ENCODE measurements around the gene OSBPL10.

OSBPL10 gene

GRCh38 chr3:31955581-31955980 lies 25.5 kb downstream of the OSBPL10 start:
- DNase-seq = no peak

- DNase-seq = no peak
These were observed 27.4 kb downstream of the OSBPL10 start for GRCh38 chr3:31953636-31954035.

DNA sequence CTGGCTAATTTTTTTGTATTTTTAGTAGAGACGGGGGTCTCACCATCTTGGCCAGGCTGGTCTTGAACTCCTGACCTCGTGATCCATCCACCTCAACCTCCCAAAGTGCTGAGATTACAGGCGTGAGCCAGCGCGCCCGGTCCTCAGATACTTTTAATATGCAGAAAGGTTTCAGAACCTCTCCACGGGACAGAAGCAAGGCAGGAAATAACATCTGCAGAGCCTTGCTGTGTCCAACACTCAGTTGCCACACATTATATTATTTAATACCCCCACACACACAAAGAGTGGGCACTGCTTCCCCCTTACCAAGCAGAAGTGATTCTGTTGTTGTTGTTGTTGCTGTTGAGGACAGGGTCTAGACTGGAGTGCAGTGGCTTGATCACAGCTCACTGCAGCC lies 28.0 kb downstream of the OSBPL10 start:
- no peak for DNase-seq

- DNase-seq = no peak
These were observed 28.9 kb downstream of the OSBPL10 start for GRCh38 chr3:31952205-31952604.

- DNase-seq = no peak
These were observed 32.8 kb downstream of the OSBPL10 start for GRCh38 chr3:31948280-31948679.

- no peak for DNase-seq
These were observed 33.4 kb downstream of the OSBPL10 start for GRCh38 chr3:31947671-31948091.

DNA sequence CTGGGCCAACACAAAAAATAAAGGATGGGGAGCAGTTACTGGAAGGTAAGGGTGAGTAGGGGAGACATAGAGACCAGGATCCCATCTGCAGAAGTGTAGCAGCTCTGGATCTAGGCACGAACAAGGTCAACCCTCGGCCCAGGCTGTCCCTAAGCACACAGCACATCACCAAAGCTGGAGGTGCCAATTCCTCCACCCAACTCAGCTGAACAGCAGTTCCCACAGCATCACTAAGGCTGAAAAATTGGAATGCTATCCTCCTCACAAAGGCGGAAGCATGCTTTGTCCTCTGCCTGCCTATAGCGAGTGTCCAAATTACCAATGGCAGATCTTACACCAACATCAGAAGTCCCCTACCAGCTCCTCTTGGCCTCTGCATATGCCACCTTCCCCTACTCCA lies 33.9 kb downstream of the OSBPL10 start:
- no peak for DNase-seq

DNA sequence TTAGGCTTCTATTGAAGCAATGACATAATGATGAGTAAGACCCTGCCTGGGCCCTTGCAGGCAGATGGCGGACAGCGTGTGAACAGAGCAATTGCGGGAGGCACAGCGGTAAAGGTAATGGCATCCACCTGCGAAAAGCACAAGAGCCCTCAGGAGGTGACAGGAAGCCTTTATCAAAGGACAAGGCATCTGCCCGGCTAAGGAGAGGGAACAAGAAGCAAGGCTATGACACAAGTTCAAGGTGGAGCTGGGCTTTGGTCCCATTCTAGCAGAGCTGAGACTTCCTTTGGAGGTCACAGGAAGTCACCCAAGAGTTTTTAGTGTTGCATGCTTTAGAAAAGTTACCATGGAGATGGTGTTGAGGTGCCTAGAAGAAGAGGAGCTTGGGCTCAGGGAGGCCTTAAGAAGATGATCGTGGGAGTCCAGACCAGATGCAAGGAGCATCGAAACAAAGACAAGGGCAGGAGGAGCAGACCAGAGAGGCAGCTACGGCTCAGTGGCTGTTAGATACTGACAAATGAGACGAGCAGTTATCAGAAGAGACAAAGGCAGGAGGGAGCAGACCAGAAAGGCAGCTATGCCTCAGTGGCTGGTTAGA lies 34.5 kb downstream of the OSBPL10 start:
- no peak for DNase-seq

DNA sequence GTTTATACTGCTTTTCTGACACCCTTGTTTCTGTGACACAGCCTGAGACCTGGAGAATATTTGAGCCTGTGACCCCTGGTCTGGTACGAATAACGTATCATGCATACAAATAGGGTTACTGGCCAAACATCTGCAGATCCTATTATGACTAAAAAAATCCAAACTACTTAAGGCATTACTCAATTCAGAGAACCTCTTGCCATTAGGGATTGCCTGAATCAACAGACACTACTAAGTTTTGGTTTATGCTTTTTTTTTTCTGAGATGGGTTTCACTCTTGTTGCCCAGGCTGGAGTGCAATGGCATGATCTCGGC lies 35.4 kb downstream of the OSBPL10 start:
- DNase-seq = no peak

GRCh38 chr3:31943041-31943440 lies 38.0 kb downstream of the OSBPL10 start:
- no peak for DNase-seq

DNA sequence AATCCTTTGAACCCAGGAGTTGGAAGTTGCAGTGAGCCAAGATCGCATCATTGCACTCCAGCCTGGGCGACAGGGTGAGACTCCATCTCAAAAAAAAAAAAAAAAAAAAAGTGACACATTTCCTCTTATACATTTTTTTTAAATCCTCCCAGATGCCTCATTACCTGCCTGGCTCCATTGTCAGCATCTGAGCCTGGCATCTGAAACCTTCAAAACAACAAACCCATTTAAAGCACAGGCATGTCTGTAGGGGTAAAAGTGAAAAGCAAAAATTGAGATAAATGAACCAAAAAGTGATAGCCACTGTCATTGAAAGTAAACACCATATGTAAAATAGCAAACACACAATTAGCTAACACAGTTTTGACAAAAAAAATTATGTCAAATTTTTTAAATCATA lies 38.6 kb downstream of the OSBPL10 start:
- no peak for DNase-seq

DNA sequence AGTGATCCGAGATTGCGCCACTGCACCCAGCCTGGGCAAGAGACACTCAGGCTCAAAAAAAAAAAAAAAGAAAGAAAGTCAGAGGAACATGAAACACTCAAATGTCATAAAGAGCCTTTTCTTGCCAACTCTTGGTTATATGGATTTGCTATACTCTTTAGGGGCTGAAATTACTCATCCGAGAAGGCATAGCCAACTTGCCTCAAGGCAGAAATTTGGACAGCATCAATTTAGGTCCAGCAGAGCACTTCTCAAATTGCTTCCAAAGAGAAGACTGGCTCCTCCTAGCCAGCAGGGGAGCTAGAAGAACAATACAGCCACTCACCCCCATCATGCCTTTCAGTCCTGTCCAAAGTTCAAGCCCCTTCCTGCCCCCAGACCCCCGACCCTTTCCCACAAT lies 43.8 kb downstream of the OSBPL10 start:
- DNase-seq = no peak

- no peak for DNase-seq
These were observed 44.5 kb downstream of the OSBPL10 start for GRCh38 chr3:31936420-31937060.

GRCh38 chr3:31934866-31935265 lies 46.2 kb downstream of the OSBPL10 start:
- DNase-seq = no peak

DNA sequence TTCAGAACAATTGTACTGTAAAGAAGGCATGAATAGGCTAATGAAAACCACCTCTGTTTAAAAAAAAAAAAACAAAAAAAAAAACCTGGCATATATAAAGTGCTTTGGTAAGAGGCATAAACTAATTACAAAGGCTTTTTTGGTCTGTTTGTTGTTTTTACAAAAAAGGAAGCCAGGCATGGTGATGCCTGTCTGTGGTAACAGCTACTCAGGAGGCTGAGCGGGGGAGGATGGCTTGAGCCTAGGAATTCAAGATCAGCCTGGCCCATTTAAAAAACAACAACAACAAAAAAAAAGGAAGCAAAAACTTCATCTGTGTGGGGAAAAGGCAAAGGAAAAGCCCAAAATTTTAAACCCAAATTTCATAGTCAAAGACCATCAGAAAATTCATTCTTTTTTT lies 47.0 kb downstream of the OSBPL10 start:
- no peak for DNase-seq

DNA sequence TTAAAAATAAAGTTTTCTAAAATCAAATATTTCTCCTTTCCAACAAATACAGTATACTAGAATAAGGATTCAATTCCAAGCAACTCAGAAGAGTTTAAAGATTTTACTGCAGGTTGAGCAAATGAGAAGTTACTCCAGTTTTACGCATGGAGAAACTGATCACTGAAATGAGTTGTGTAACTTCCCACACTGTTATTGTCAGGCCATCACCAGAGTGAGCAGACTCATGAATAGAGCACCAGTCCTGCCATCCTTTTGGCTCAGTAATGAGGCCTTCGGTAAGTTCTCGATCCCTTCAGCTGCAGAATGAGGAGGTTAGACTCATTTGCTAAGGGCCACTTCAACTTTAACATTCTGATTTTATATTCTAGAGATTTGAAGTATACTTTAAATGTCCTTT lies 48.1 kb downstream of the OSBPL10 start:
- no peak for DNase-seq

DNA sequence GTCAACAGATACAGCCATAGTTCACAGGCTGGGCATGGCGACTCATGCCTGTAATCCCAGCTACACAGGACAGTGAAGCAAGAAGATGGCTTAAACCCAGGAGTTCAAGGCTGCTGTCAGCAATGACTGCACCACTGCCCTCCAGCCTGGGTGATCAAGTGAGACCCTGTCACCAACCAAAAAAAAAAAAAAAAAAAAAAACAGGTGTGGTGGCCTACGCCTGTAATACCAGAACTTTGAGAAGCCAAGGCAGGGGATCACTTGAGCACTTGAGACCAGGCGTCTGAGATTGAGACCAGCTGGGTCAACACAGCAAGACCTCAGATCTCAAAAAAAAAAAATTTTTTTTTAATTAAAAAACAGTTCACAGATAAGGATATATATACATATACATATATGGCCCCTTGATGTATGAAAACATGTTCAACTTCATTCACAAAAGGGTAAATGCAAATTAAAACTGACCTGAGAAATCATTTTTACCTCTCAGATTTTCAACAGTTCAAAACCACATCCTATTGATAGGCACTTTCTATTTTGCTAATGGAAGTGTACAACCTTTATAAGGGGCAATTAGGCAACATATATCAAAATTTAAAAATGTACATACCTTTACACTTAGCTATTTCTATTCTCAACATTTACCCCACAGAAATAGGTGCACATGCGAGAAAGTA lies 51.1 kb downstream of the OSBPL10 start:
- no peak for DNase-seq

DNA sequence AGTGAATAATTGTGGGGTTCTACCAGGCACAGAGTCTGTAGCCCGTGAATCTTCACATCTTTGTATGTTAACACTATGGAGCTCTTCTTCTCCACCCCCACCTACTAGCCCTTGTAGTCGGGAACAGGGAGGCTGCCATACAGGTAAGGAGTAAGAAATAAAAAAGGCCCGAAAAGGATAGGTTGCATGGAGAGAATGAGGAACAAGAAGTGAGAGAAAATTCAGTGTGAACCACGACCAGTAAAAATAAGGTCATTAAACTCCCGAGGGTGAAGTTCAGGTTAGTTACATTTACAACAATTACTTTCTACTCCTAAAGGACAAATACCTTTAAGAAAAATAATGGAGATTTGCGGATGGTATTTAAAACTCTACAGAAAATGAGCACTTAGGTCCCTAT lies 53.3 kb downstream of the OSBPL10 start:
- DNase-seq = no peak

DNA sequence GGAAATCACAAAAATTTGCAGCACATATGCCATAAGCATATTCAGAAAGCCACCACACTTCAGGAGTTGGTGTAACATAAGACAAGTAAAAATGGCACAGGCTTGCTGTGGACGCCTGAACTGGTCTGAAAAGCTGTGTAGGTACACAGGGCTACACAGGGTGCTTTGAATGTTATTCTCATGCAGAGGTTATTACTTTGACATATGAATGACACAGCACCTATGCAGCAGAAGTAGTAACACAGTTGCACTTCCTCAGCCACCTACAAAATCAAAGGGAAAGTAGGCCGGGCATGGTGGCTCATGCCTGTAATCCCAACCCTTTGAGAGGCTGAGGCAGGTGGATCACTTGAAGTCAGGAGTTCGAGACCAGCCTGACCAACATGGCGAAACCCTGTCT lies 54.5 kb downstream of the OSBPL10 start:
- DNase-seq = no peak

DNA sequence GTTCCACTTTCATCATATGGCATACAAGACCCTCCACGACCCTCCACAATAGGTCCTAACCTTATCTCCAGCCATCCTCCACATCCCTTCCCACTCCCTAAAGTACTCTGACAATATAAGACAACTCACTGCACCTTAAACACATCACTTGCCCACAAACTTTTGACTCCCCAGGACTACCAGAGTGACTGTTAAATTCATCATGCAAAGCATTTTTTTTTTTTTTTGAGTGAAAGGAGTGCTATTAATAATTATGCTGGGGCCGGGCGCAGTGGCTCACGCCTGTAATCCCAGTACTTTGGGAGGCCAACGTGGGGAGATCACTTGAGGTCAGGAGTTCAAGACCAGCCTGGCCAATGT lies 55.8 kb downstream of the OSBPL10 start:
- DNase-seq = no peak

- DNase-seq = no peak
These were observed 56.3 kb downstream of the OSBPL10 start for GRCh38 chr3:31924610-31925270.

DNA sequence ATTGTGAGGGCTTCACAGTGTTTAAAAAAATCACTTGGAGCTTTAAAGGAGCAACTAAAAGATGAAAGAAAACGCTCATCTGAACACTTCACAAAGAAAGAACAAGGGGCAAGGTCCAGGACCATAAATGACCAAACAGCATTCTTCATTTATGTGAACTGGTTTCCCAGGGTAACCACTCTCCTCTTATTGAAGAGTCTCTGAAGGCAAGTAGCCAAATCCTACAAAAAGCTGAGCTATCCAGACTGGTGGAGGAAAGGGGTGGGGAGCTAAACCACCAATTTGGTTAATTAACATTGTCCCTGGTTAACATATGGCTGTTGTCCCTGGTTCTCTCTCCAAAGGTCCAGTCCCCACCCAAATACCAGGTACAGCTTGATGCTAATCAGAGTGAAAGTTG lies 58.1 kb downstream of the OSBPL10 start:
- no peak for DNase-seq

GRCh38 chr3:31921837-31922236 lies 59.2 kb downstream of the OSBPL10 start:
- DNase-seq = no peak

- no peak for DNase-seq
These were observed 60.8 kb downstream of the OSBPL10 start for GRCh38 chr3:31920310-31920709.
